HepG2 (cell line): ENCODE data around the gene RGS19. TPM values are rescaled to one million over a fixed set of nuclear protein-coding genes. Genes with fewer than 3 reads are reported as not detected.

Experiments
- GABPB1 ChIP-seq: IDR thresholded peaks from 2 replicates; pipeline ENCODE4 v1.6.1; 2016; ENCODE audit warnings: mild to moderate bottlenecking, missing genetic modification reagents, moderate library complexity, missing compliant biosample characterization
- GPN1 ChIP-seq: sonication (generic); formaldehyde crosslinking; IDR thresholded peaks from 2 replicates; pipeline ENCODE4 v1.5.1; 2020; ENCODE audit warnings: missing genetic modification reagents, borderline replicate concordance
- KDM6A ChIP-seq: IDR thresholded peaks from 2 replicates; pipeline ENCODE4 v1.6.1; 2016; ENCODE audit warnings: low read depth
- KLF13 ChIP-seq: sonication (generic); formaldehyde crosslinking; IDR thresholded peaks from 2 replicates; pipeline ENCODE4 v1.4.0; 2020; ENCODE audit warnings: mild to moderate bottlenecking, missing genetic modification reagents
- NCOR1 ChIP-seq: fragments of 200-600 bp; sonication (generic); IDR thresholded peaks from 2 replicates; pipeline ENCODE4 v1.7.0; 2017; ENCODE audit warnings: antibody characterized with exemption, low read length, borderline replicate concordance
- NFKB2 ChIP-seq: sonication (generic); formaldehyde crosslinking; IDR thresholded peaks from 2 replicates; pipeline ENCODE4 v1.4.0; 2020; ENCODE audit warnings: missing genetic modification reagents, borderline replicate concordance
- NONO ChIP-seq, 2 experiments: fragments of 450-650 bp in 1 of 2; sonication (generic) in 1 of 2; formaldehyde crosslinking in 1 of 2; IDR thresholded peaks in 1 of 2; conservative IDR thresholded peaks in 1 of 2; 2 replicates each; pipeline versions ENCODE4 v1.6.1 to v1.8.0; 2017 to 2022; ENCODE audit warnings: mild to moderate bottlenecking in 1 of 2, missing genetic modification reagents in 1 of 2, moderate library complexity in 1 of 2
- PCBP2 ChIP-seq: fragments of 200-400 bp; formaldehyde crosslinking; optimal IDR thresholded peaks from 2 replicates; pipeline ENCODE3; 2018; ENCODE audit warnings: low read length, low read depth; ENCODE audit not compliant: poor library complexity, severe bottlenecking
- RBM39 ChIP-seq: fragments of 200-400 bp; formaldehyde crosslinking; IDR thresholded peaks from one replicate; pipeline ENCODE4 v1.6.1; 2018; ENCODE audit warnings: antibody characterized with exemption, mild to moderate bottlenecking, low read depth, low read length; ENCODE audit not compliant: poor library complexity, severe bottlenecking
- SAFB2 ChIP-seq: sonication (generic); formaldehyde crosslinking; IDR thresholded peaks from 2 replicates; pipeline ENCODE4 v1.5.1; 2020; ENCODE audit warnings: missing genetic modification reagents, low read depth, mild to moderate bottlenecking, borderline replicate concordance
- TERF1 ChIP-seq: sonication (generic); formaldehyde crosslinking; IDR thresholded peaks from 2 replicates; pipeline ENCODE4 v1.8.0; 2022; ENCODE audit warnings: mild to moderate bottlenecking, missing genetic modification reagents, moderate library complexity
- TRIM22 ChIP-seq: fragments of 450-650 bp; IDR thresholded peaks from 2 replicates; pipeline ENCODE4 v1.6.1; 2017
- TSC22D2 ChIP-seq: sonication (generic); formaldehyde crosslinking; IDR thresholded peaks from 2 replicates; pipeline ENCODE4 v1.5.1; 2020; ENCODE audit warnings: missing genetic modification reagents, mild to moderate bottlenecking, borderline replicate concordance
- ZBTB8A ChIP-seq: sonication (generic); formaldehyde crosslinking; IDR thresholded peaks from 2 replicates; pipeline ENCODE4 v1.4.0; 2020; ENCODE audit warnings: mild to moderate bottlenecking, low read depth, missing genetic modification reagents, borderline replicate concordance
- ZNF124 ChIP-seq: sonication (generic); formaldehyde crosslinking; IDR thresholded peaks from 2 replicates; pipeline ENCODE4 v1.4.0; 2020; ENCODE audit warnings: missing genetic modification reagents
- ZNF274 ChIP-seq: sonication (generic); formaldehyde crosslinking; IDR thresholded peaks from 2 replicates; pipeline ENCODE4 v1.5.1; 2020; ENCODE audit warnings: mild to moderate bottlenecking, missing genetic modification reagents
- ZNF30 ChIP-seq: sonication (generic); formaldehyde crosslinking; IDR thresholded peaks from 2 replicates; pipeline ENCODE4 v1.5.0; 2020; ENCODE audit warnings: mild to moderate bottlenecking, missing genetic modification reagents
- ZNF503 ChIP-seq: sonication (generic); formaldehyde crosslinking; IDR thresholded peaks from 2 replicates; pipeline ENCODE4 v1.4.0; 2020; ENCODE audit warnings: missing genetic modification reagents
- ZNF572 ChIP-seq: sonication (generic); formaldehyde crosslinking; IDR thresholded peaks from 2 replicates; pipeline ENCODE4 v1.5.1; 2020; ENCODE audit warnings: mild to moderate bottlenecking, missing genetic modification reagents
- ZNF737 ChIP-seq: sonication (generic); formaldehyde crosslinking; IDR thresholded peaks from 2 replicates; pipeline ENCODE4 v1.5.0; 2020; ENCODE audit warnings: missing genetic modification reagents, mild to moderate bottlenecking, borderline replicate concordance
- ZNF768 ChIP-seq: sonication (generic); formaldehyde crosslinking; IDR thresholded peaks from 2 replicates; pipeline ENCODE4 v1.4.0; 2020; ENCODE audit warnings: missing genetic modification reagents
- polyA plus RNA-seq, 8 experiments: library from polyadenylated mRNA; depleted of rRNA in 3 of 8; stranded (reverse) in 7 of 8; unstranded in 1 of 8; fragments of >200 nt; fragmentation: Illumina TruSeq in 4 of 8; extraction: Trizol in 4 of 8; gene quantifications; 2 replicates each; pipeline versions ENCODE4 v1.2.1 to v1.2.3, GENCODE V29; 2011 to 2016; ENCODE audit warnings: low read depth in 4 of 8, missing spikeins in 1 of 8, mixed read lengths in 1 of 8; ENCODE audit not compliant: insufficient read depth in 1 of 8
- total RNA-seq, 5 experiments: library from RNA; depleted of rRNA; stranded (reverse); fragments of >200 nt; fragmentation: Illumina TruSeq; extraction: Trizol; gene quantifications; 2 replicates each; pipeline ENCODE4 v1.2.3, GENCODE V29; 2016; ENCODE audit warnings: low read depth in 1 of 5

Gene RGS19
- total and polyA plus RNA-seq, 2 of the 13 experiments (the other 11 are each of a cell fraction or from before 2014, with no cell fraction given) = 10.7 to 11.9 TPM

- TF ChIP-seq ZBTB8A (CRISPR knock-in tag) (no peak), NFKB2 (CRISPR knock-in tag) (0 out of 2 replicates have a peak, but pooled peaks have one; percentile 31), SAFB2 (CRISPR knock-in tag) (no peak), TSC22D2 (no peak), TERF1 (CRISPR knock-in tag) (peak; percentile 76; the same call in 1 of the 2 replicates), ZNF737 (CRISPR knock-in tag) (0 out of 2 replicates have a peak, but pooled peaks have one; percentile 26), NCOR1 (no peak), TRIM22 (no peak), KLF13 (CRISPR knock-in tag) (0 out of 2 replicates have a peak, but pooled peaks have one; percentile 24), NONO (IDR thresholded peaks at IDR 0.05) (no peak), NONO (CRISPR knock-in tag; conservative IDR thresholded peaks at IDR 0.05) (no peak), ZNF503 (CRISPR knock-in tag) (no peak), PCBP2 (no peak), KDM6A (CRISPR knock-in tag) (no peak), ZNF572 (CRISPR knock-in tag) (peak; percentile 25; the same call in 1 of the 2 replicates), ZNF768 (CRISPR knock-in tag) (0 out of 2 replicates have a peak, but pooled peaks have one; percentile 14), ZNF274 (CRISPR knock-in tag) (no peak), GPN1 (CRISPR knock-in tag) (no peak), GABPB1 (CRISPR knock-in tag) (peak; percentile 8; the same call in 1 of the 2 replicates), ZNF124 (CRISPR knock-in tag) (no peak), ZNF30 (no peak), RBM39 (peak; percentile 22)
These were observed 12.2 kb downstream of the RGS19 start (continued) for GRCh38 chr20:64067005-64067632.
